K562 (cell line): Measurements from ENCODE around the gene MYH7. TPM values are rescaled to one million over a fixed set of nuclear protein-coding genes. Genes with fewer than 3 reads are reported as not detected.

Source experiments
- RBBP5 ChIP-seq: fragments of 200-600 bp; sonication (generic); IDR thresholded peaks from 2 replicates; pipeline ENCODE4 v1.6.1; 2012; ENCODE audit warnings: borderline replicate concordance, mild to moderate bottlenecking, low read length, control low read depth, inconsistent platforms; ENCODE audit not compliant: insufficient read depth, poor library complexity, severe bottlenecking
- polyA plus RNA-seq, 8 experiments: library from polyadenylated mRNA; depleted of rRNA in 4 of 8; stranded (reverse) in 5 of 8; unstranded in 3 of 8; fragments of >200 nt; fragmentation: Nextera tagmentation in 2 of 8; fragmentation: Illumina TruSeq in 1 of 8; extraction: Ambion mirVana in 2 of 8; extraction: Trizol in 1 of 8; gene quantifications; 2 replicates each; pipeline versions ENCODE4 v1.2.1 to v1.2.3, GENCODE V29; 2011 to 2014; ENCODE audit warnings: inconsistent platforms in 1 of 8, missing spikeins in 1 of 8
- total RNA-seq, 7 experiments: library from RNA; depleted of rRNA in 6 of 7; stranded (reverse); fragments of >200 nt in 6 of 7; fragmentation: Illumina TruSeq in 2 of 7; extraction: Trizol in 2 of 7; gene quantifications; 2 replicates each; pipeline versions ENCODE4 v1.2.1 to v1.2.3, GENCODE V29; 2011 to 2021; ENCODE audit warnings: low replicate concordance in 1 of 7
- TF ChIP-seq, protein P1 (sequence below): fragments of 450-650 bp; IDR thresholded peaks from 2 replicates; pipeline ENCODE4 v1.6.1; 2017; ENCODE audit warnings: antibody characterized with exemption, mild to moderate bottlenecking
- TF ChIP-seq, protein P2 (sequence below): fragments of 450-650 bp; IDR thresholded peaks from 2 replicates; pipeline ENCODE4 v1.6.1; 2016; ENCODE audit warnings: borderline replicate concordance

The MYH7 gene
- total and polyA plus RNA-seq, 9 of the 15 experiments (the other 6 are each of a cell fraction or from before 2014, with no cell fraction given) = not detected

DNA sequence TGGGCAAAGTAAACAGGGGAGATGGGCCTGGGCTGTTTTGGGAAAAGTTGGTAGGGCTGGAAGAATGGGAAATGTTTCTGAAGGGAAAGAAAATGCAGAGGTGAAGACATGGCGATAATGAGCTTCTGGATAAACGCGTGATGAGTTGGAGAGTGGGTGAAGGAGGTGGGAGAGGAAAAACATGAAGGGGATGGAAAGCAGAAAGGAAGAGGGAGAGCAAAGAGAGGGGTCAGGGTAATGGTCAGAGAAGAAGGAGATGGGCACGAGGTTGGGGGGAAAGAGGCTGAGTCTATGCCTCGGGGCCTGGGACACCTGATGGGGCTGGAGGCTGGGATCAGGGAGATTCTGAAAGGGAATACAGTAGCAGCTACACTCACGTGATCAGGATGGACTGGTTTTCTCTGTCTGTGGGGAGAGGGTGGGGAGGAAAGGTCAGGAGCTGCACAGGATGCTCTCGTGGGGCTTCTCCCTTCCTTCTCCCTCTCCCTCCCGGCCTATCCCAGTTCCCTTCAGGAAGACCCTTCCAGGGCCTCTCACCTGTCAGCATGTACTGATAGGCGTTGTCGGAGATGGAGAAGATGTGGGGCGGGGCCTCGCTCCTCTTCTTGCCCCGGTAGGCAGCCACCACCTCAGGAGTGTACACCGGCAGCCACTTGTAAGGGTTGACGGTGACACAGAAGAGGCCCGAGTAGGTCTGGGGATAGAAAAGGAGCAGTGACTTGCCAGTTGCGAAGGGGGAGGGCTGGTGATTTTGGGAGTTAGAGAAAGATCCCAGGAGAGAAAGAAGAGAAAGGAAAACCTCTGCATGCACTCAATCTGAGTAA, 3.1 kb downstream of the MYH7 start (continued):
- TF ChIP-seq, protein P1, sequence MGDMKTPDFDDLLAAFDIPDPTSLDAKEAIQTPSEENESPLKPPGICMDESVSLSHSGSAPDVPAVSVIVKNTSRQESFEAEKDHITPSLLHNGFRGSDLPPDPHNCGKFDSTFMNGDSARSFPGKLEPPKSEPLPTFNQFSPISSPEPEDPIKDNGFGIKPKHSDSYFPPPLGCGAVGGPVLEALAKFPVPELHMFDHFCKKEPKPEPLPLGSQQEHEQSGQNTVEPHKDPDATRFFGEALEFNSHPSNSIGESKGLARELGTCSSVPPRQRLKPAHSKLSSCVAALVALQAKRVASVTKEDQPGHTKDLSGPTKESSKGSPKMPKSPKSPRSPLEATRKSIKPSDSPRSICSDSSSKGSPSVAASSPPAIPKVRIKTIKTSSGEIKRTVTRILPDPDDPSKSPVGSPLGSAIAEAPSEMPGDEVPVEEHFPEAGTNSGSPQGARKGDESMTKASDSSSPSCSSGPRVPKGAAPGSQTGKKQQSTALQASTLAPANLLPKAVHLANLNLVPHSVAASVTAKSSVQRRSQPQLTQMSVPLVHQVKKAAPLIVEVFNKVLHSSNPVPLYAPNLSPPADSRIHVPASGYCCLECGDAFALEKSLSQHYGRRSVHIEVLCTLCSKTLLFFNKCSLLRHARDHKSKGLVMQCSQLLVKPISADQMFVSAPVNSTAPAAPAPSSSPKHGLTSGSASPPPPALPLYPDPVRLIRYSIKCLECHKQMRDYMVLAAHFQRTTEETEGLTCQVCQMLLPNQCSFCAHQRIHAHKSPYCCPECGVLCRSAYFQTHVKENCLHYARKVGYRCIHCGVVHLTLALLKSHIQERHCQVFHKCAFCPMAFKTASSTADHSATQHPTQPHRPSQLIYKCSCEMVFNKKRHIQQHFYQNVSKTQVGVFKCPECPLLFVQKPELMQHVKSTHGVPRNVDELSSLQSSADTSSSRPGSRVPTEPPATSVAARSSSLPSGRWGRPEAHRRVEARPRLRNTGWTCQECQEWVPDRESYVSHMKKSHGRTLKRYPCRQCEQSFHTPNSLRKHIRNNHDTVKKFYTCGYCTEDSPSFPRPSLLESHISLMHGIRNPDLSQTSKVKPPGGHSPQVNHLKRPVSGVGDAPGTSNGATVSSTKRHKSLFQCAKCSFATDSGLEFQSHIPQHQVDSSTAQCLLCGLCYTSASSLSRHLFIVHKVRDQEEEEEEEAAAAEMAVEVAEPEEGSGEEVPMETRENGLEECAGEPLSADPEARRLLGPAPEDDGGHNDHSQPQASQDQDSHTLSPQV = no peak
- TF ChIP-seq RBBP5 = no peak
- TF ChIP-seq, protein P2, sequence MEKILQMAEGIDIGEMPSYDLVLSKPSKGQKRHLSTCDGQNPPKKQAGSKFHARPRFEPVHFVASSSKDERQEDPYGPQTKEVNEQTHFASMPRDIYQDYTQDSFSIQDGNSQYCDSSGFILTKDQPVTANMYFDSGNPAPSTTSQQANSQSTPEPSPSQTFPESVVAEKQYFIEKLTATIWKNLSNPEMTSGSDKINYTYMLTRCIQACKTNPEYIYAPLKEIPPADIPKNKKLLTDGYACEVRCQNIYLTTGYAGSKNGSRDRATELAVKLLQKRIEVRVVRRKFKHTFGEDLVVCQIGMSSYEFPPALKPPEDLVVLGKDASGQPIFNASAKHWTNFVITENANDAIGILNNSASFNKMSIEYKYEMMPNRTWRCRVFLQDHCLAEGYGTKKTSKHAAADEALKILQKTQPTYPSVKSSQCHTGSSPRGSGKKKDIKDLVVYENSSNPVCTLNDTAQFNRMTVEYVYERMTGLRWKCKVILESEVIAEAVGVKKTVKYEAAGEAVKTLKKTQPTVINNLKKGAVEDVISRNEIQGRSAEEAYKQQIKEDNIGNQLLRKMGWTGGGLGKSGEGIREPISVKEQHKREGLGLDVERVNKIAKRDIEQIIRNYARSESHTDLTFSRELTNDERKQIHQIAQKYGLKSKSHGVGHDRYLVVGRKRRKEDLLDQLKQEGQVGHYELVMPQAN = no peak
